SJSA1 (cell line): ENCODE data around the gene CYP4F11. TPM values are rescaled to one million over a fixed set of nuclear protein-coding genes. Genes with fewer than 3 reads are reported as not detected.
"Not testable (repeated sequence)": the region's sequence is repeated elsewhere in the genome, so short reads cannot be mapped to it uniquely, and the experiment has no call there.

ENCODE experiments used
- DNase-seq, 2 experiments: peaks; one replicate each; pipeline ENCODE4 v3.0.0-alpha.2; 2015 to 2020; ENCODE audit warnings: low spot score in 2 of 2, low read depth in 1 of 2
- H3K27ac ChIP-seq: fragments of 250-450 bp; sonication (Bioruptor Pico); 2 replicates; pipeline ENCODE4 v1.5.1; 2020; ENCODE audit warnings: mild to moderate bottlenecking, moderate library complexity
- H3K27me3 ChIP-seq: fragments of 250-450 bp; sonication (Bioruptor Pico); replicated peaks from 2 replicates; pipeline ENCODE4 v1.5.1; 2020; ENCODE audit warnings: mild to moderate bottlenecking, moderate library complexity
- H3K36me3 ChIP-seq: fragments of 250-450 bp; sonication (Bioruptor Pico); 2 replicates; pipeline ENCODE4 v1.5.1; 2020; ENCODE audit warnings: mild to moderate bottlenecking
- H3K4me1 ChIP-seq: fragments of 250-450 bp; sonication (Bioruptor Pico); replicated peaks from 2 replicates; pipeline ENCODE4 v1.6.1; 2021; ENCODE audit warnings: mild to moderate bottlenecking
- H3K4me3 ChIP-seq: fragments of 250-450 bp; sonication (Bioruptor Pico); 2 replicates; pipeline ENCODE4 v1.5.1; 2020; ENCODE audit warnings: mild to moderate bottlenecking
- H3K9me3 ChIP-seq: fragments of 250-450 bp; sonication (Bioruptor Pico); replicated peaks from 2 replicates; pipeline ENCODE4 v1.5.1; 2020; ENCODE audit warnings: mild to moderate bottlenecking
- total RNA-seq: library from RNA; depleted of rRNA; stranded (reverse); fragments of >200 nt; shearing (Covaris generic); gene quantifications from 2 replicates; pipeline ENCODE4 v1.2.3, GENCODE V29; 2014; rRNA removed

The CYP4F11 gene, protein sequence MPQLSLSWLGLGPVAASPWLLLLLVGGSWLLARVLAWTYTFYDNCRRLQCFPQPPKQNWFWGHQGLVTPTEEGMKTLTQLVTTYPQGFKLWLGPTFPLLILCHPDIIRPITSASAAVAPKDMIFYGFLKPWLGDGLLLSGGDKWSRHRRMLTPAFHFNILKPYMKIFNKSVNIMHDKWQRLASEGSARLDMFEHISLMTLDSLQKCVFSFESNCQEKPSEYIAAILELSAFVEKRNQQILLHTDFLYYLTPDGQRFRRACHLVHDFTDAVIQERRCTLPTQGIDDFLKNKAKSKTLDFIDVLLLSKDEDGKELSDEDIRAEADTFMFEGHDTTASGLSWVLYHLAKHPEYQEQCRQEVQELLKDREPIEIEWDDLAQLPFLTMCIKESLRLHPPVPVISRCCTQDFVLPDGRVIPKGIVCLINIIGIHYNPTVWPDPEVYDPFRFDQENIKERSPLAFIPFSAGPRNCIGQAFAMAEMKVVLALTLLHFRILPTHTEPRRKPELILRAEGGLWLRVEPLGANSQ
- not detected in 2 replicates for total RNA-seq

DNA sequence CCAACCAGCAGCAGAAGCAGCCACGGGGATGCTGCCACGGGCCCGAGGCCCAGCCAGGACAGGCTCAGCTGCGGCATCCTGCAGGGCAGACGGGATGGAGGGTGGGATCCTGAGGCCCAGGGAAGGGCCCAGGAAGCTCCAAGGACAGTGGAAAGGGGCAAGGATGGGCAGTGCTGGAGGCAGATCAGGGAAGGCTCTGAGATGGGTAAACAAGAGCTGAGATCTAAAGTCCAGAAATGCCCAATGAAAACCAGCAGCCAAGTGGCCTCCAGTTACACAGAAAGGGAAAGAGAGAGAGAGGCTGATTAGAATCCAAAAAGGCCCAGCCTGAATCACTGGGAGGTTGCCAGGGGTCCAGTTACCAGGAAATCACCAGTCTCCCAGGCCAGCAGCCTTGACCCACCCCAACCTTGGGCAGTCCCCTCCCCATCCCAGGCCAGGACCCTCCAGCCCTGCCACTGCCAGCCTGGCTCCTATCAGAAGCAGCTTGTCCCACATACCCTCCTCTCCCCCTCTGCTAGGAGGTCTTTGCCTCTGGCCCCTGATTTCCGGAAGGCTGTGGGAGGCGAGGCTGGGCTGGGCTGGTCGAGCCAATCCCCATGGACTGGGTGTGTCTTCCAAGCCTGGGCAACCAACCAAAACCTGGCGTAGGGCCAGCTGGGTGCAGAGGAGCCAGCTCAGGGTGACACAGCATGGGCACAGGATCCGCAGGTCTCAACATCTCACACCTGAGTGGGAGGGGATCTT is at the start of gene CYP4F11:
Gene CYP4F11 (minus strand): TSS at position 198 of the 747 bp plus-strand sequence. CDS start 121 bp downstream, at position 77.
- Histone ChIP-seq H3K27ac (no peak within 1 kb of the TSS), H3K36me3 (no peaks in the 10 kb centered on the region), H3K4me1 (no peaks in the 10 kb centered on the region), H3K27me3 (no peaks in the 10 kb centered on the region), H3K4me3 (no peak within 1 kb of the TSS), H3K9me3 (no peaks in the 10 kb centered on the region)
- DNase-seq: no peak

- no peak overlapping the region for H3K27ac ChIP-seq
- H3K36me3 ChIP-seq: no peaks in the 10 kb centered on the region
- no peak for DNase-seq
- peaks cover 4% of the 10 kb centered on the region; the same call in 1 of the 2 replicates for H3K4me1 ChIP-seq
- H3K9me3 ChIP-seq: no peaks in the 10 kb centered on the region
- H3K4me3 ChIP-seq: no peak overlapping the region
- peaks cover 4% of the 10 kb centered on the region; the same call in 1 of the 2 replicates for H3K27me3 ChIP-seq
Measured at GRCh38 chr19:15979293-15979692, 45.0 kb upstream of the CYP4F11 start.

GRCh38 chr19:15977690-15978089 is 43.4 kb upstream of the CYP4F11 start:
- Histone ChIP-seq H3K27ac (no peak overlapping the region), H3K4me1 (peaks cover 4% of the 10 kb centered on the region; the same call in 1 of the 2 replicates), H3K9me3 (no peaks in the 10 kb centered on the region), H3K36me3 (no peaks in the 10 kb centered on the region), H3K27me3 (peaks cover 4% of the 10 kb centered on the region; the same call in 1 of the 2 replicates), H3K4me3 (no peak overlapping the region)
- no peak for DNase-seq

- no peak for DNase-seq
- H3K4me3 ChIP-seq: no peak overlapping the region
- H3K36me3 ChIP-seq: no peaks in the 10 kb centered on the region
- H3K4me1 ChIP-seq: peaks cover 4% of the 10 kb centered on the region; the same call in 1 of the 2 replicates
- H3K9me3 ChIP-seq: no peaks in the 10 kb centered on the region
- no peak overlapping the region for H3K27ac ChIP-seq
- peaks cover 4% of the 10 kb centered on the region; the same call in 1 of the 2 replicates for H3K27me3 ChIP-seq
Measured at GRCh38 chr19:15976836-15977689, 42.7 kb upstream of the CYP4F11 start.

DNA sequence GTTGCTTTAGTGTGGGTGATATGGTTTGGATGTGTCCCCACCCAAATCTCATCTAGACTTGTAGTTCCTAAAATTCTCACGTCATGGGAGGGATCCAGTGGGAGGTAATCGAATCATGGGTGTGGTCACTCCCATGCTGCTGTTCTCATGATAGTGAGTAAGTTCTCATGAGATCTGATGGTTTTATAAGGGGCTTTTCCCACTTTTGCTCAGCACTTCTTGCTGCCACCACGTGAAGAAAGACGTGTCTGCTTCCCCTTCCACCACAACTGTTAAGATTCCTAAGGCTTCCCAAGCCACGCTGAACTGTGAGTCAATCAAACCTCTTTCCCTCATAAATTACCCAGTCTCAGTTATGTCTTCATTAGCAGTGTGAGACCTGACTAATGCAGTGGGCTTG is 40.5 kb upstream of the CYP4F11 start:
- Histone ChIP-seq H3K27me3 (peaks cover 4% of the 10 kb centered on the region; the same call in 1 of the 2 replicates), H3K4me1 (peaks cover 4% of the 10 kb centered on the region; the same call in 1 of the 2 replicates), H3K36me3 (no peaks in the 10 kb centered on the region), H3K27ac (no peak overlapping the region), H3K9me3 (no peaks in the 10 kb centered on the region), H3K4me3 (no peak overlapping the region)
- no peak for DNase-seq

DNA sequence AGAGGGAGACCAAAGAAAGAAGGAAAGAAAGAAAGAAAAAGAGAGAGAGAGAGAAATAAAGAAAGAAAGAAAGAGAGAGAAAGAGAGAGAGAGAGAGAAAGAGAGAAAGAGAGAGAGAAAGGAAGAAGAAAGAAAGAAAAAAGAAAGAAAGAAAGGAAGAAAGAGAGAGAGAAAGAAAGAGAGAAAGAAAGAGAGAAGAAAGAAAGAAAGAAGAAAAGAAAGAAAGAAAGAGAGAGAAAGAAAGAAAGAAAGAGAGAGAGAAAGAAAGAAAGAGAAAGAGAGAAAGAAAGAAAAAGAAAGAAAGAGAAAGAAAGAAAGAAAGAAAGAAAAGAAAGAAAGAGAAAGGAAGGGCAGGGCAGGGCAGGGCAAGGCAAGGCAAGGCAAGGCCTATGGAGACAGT is 37.7 kb upstream of the CYP4F11 start:
- H3K4me3 ChIP-seq, H3K4me1 ChIP-seq, H3K27ac ChIP-seq, H3K9me3 ChIP-seq, DNase-seq, H3K36me3 ChIP-seq, H3K27me3 ChIP-seq: not testable (repeated sequence)

DNA sequence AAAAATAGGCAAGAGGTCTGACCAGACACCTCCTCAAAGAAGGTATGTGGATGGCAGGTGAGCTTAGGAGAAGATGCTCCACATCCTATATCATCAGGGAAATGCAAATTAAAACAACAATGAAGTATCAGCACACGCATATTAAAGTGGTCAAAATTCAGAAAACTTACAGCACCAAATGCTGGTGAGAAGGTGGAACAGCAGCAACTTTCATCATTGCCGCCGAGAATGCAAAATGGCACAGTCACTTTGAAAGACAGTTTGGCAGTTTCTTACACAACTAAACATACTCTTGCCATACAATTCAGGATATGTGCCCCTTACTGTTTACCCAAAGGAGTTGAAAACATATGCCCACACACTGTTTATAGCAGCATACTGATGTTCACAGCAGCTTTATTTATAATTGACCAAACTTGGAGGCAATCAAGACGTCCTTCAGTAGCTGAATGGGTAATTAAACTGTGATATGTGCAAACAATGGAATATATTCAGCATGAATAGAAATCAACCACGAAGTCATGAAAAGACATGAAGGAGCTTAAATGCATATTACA is 37.0 kb upstream of the CYP4F11 start:
- Histone ChIP-seq H3K9me3 (no peaks in the 10 kb centered on the region), H3K27me3 (peaks cover 3% of the 10 kb centered on the region; the same call in 1 of the 2 replicates), H3K4me1 (no peaks in the 10 kb centered on the region), H3K27ac (no peak overlapping the region), H3K4me3 (no peak overlapping the region), H3K36me3 (no peaks in the 10 kb centered on the region)
- DNase-seq: no peak

- no peak overlapping the region for H3K27ac ChIP-seq
- 0 out of 2 replicates have a peak, but pooled peaks cover 8% of the 10 kb centered on the region for H3K27me3 ChIP-seq
- no peaks in the 10 kb centered on the region for H3K36me3 ChIP-seq
- H3K4me3 ChIP-seq: no peak overlapping the region
- no peaks in the 10 kb centered on the region for H3K4me1 ChIP-seq
- H3K9me3 ChIP-seq: no peaks in the 10 kb centered on the region
- no peak for DNase-seq
Measured at GRCh38 chr19:15964231-15964630, 29.9 kb upstream of the CYP4F11 start.

DNA sequence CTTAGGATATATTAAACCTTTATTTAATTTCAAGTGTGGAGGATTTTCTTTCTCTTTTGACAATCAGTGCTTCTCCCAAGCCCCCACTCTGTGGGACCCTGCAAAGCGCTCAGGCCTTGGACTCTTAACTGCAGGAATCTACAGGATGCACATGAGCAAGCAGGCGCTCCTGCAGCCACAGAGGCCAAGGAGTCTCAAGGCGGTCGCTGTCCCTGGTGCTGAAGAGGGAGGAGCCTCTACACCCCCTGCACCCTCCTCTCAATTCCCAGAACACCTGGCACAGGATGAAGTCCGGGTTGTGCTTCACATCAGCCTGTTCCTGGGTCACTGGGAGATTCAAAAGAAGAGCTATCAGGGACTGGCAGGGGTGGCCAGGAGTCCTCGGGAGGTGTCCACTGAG is 28.0 kb upstream of the CYP4F11 start:
- H3K4me1 ChIP-seq: no peaks in the 10 kb centered on the region
- H3K27ac ChIP-seq: no peak overlapping the region
- H3K27me3 ChIP-seq: peaks cover 4% of the 10 kb centered on the region; the same call in 1 of the 2 replicates
- H3K4me3 ChIP-seq: no peak overlapping the region
- no peaks in the 10 kb centered on the region for H3K36me3 ChIP-seq
- no peak for DNase-seq
- no peaks in the 10 kb centered on the region for H3K9me3 ChIP-seq

- Histone ChIP-seq H3K4me3 (no peak overlapping the region), H3K27me3 (peaks cover 3% of the 10 kb centered on the region), H3K36me3 (no peaks in the 10 kb centered on the region), H3K27ac (no peak overlapping the region), H3K9me3 (no peaks in the 10 kb centered on the region), H3K4me1 (no peaks in the 10 kb centered on the region)
- no peak for DNase-seq
Measured at GRCh38 chr19:15954820-15955219, 20.5 kb upstream of the CYP4F11 start.

GRCh38 chr19:15948223-15949058 is 14.1 kb upstream of the CYP4F11 start, which contains the start of gene OR10H4:
Gene OR10H4, plus strand, starts transcription at chr19:15949008. Its CDS starts 0 bp downstream, at chr19:15949008.
- H3K4me3 ChIP-seq: no peak within 1 kb of the TSS
- no peak within 1 kb of the TSS for H3K27ac ChIP-seq
- no peaks in the 10 kb centered on the region for H3K36me3 ChIP-seq
- H3K27me3 ChIP-seq: peaks cover 8% of the 10 kb centered on the region; the same call in 1 of the 2 replicates
- H3K4me1 ChIP-seq: no peaks in the 10 kb centered on the region
- peaks cover 4% of the 10 kb centered on the region; the same call in 1 of the 2 replicates for H3K9me3 ChIP-seq
- no peak for DNase-seq

GRCh38 chr19:15945301-15945700 is 11.0 kb upstream of the CYP4F11 start:
- Histone ChIP-seq H3K36me3 (no peaks in the 10 kb centered on the region), H3K27me3 (peaks cover 5% of the 10 kb centered on the region; the same call in 1 of the 2 replicates)

More at GRCh38 chr19:15945301-15945700, 11.0 kb upstream of the CYP4F11 start:
- Histone ChIP-seq H3K9me3 (peaks cover 4% of the 10 kb centered on the region; the same call in 1 of the 2 replicates), H3K27ac (no peak overlapping the region), H3K4me3 (no peak overlapping the region), H3K4me1 (no peaks in the 10 kb centered on the region)
- no peak for DNase-seq
